ENCODE results near the gene PRKCZ.

The PRKCZ gene

GRCh38 chr1:2181752-2182151 is 131.5 kb downstream of the PRKCZ start:
- DNase-seq: no peak

GRCh38 chr1:2182376-2182775 is 132.2 kb downstream of the PRKCZ start:
- no peak for DNase-seq

GRCh38 chr1:2183937-2184334 is 133.7 kb downstream of the PRKCZ start:
- no peak for DNase-seq

- no peak for DNase-seq
Observed at GRCh38 chr1:2184531-2184930, 134.3 kb downstream of the PRKCZ start.

GRCh38 chr1:2184934-2185333 is 134.7 kb downstream of the PRKCZ start:
- DNase-seq: no peak

GRCh38 chr1:2185880-2186855 is 136.0 kb downstream of the PRKCZ start:
- DNase-seq: no peak

GRCh38 chr1:2186901-2187300 is 136.7 kb downstream of the PRKCZ start:
- DNase-seq: no peak

GRCh38 chr1:2187619-2188018 is 137.4 kb downstream of the PRKCZ start:
- no peak for DNase-seq

- DNase-seq: no peak
Observed at GRCh38 chr1:2188336-2188735, 138.1 kb downstream of the PRKCZ start.

- peak; percentile 85 for DNase-seq
Observed at GRCh38 chr1:2189459-2190425, 139.5 kb downstream of the PRKCZ start.

- no peak for DNase-seq
Observed at GRCh38 chr1:2190491-2190976, 140.3 kb downstream of the PRKCZ start.

GRCh38 chr1:2192031-2192995 is 142.1 kb downstream of the PRKCZ start:
- DNase-seq: no peak

GRCh38 chr1:2193514-2194281 is 143.5 kb downstream of the PRKCZ start:
- DNase-seq: no peak

- peak; percentile 63 for DNase-seq
Observed at GRCh38 chr1:2194319-2194897, 144.2 kb downstream of the PRKCZ start, which contains the start of gene FAAP20. Gene FAAP20, minus strand, starts transcription at chr1:2194772. Its CDS starts 23 bp downstream, at chr1:2194749.

- peak; percentile 65 for DNase-seq
Observed at GRCh38 chr1:2194898-2195673, 144.9 kb downstream of the PRKCZ start.

GRCh38 chr1:2195785-2196184 is 145.6 kb downstream of the PRKCZ start:
- no peak for DNase-seq

- DNase-seq: no peak
Observed at GRCh38 chr1:2196901-2197638, 146.9 kb downstream of the PRKCZ start.

GRCh38 chr1:2197707-2198165 is 147.5 kb downstream of the PRKCZ start:
- no peak for DNase-seq

GRCh38 chr1:2198571-2198970 is 148.4 kb downstream of the PRKCZ start:
- no peak for DNase-seq
